A549 (cell line): Measurements from ENCODE around the gene ALG11. TPM values are rescaled to one million over a fixed set of nuclear protein-coding genes. Genes with fewer than 3 reads are reported as not detected.

ENCODE experiments used
- ATAC-seq, 2 experiments: fragments of 200-7000 bp in 1 of 2; fragments of >200 bp in 1 of 2; cut with Nextera tagmentation in 1 of 2; cut with Tn5 transposase in 1 of 2; 3 replicates each; pipeline versions ENCODE4 v1.8.0 to v1.9.1; 2018 to 2020; ENCODE audit warnings: mild to moderate bottlenecking in 1 of 2, moderate library complexity in 1 of 2
- CTCF ChIA-PET: fragments of 300-600 bp; sonication (Branson Sonifier 250); formaldehyde crosslinking; extraction: SDS; loops from one replicate; lab custom pipeline; 2021; ENCODE audit warnings: antibody characterized with exemption, inconsistent platforms; lab: Yijun Ruan, JAX
- POLR2A ChIA-PET: fragments of 350-600 bp; formaldehyde crosslinking; extraction: SDS; loops from one replicate; lab custom pipeline; 2021; ENCODE audit warnings: antibody characterized with exemption, inconsistent platforms; lab: Yijun Ruan, JAX
- DNase-seq, 2 experiments: peaks; one replicate each; pipeline versions ENCODE4 v3.0.0 to v3.0.0-alpha.2; 2011 to 2016; ENCODE audit warnings: low read depth in 1 of 2, low spot score in 1 of 2
- FAIRE-seq: peaks from 2 replicates; lab custom pipeline; 2011; peaks lifted over from hg19 to GRCh38; lab: Jason Lieb, UNC
- H3K27ac ChIP-seq, 2 experiments: fragments of >200 bp; sonication (Bioruptor Twin); formaldehyde crosslinking; 3 replicates each; pipeline ENCODE4 v1.5.1; 2016 to 2017
- H3K4me1 ChIP-seq: fragments of >200 bp; sonication (Bioruptor Twin); formaldehyde crosslinking; 3 replicates; pipeline ENCODE4 v1.6.1; 2016
- H3K4me2 ChIP-seq: fragments of >200 bp; sonication (Bioruptor Twin); formaldehyde crosslinking; 3 replicates; pipeline ENCODE4 v1.6.1; 2016
- H3K4me3 ChIP-seq: fragments of >200 bp; sonication (Bioruptor Twin); formaldehyde crosslinking; 3 replicates; pipeline ENCODE4 v1.5.1; 2016
- H3K9me3 ChIP-seq: fragments of >200 bp; sonication (Bioruptor Twin); formaldehyde crosslinking; 3 replicates; pipeline ENCODE4 v1.6.1; 2016
- BCL3 ChIP-seq: fragments of >200 bp; sonication (Bioruptor Twin); formaldehyde crosslinking; IDR thresholded peaks from 3 replicates; pipeline ENCODE4 v1.6.1; 2016
- CTCF ChIP-seq: fragments of >200 bp; sonication (Bioruptor Twin); formaldehyde crosslinking; IDR thresholded peaks from 3 replicates; pipeline ENCODE4 v1.5.1; 2016
- E2F6 ChIP-seq: IDR thresholded peaks from 2 replicates; pipeline ENCODE4 v1.6.1; 2012; ENCODE audit warnings: low read depth, borderline replicate concordance
- EP300 ChIP-seq, 2 experiments: fragments of >200 bp; sonication (Bioruptor Twin); formaldehyde crosslinking; IDR thresholded peaks; 2 replicates in 1 of 2; 3 replicates in 1 of 2; pipeline ENCODE4 v1.6.1; 2016 to 2017
- FOSL2 ChIP-seq, 2 experiments: fragments of 450-650 bp in 1 of 2; fragments of >200 bp in 1 of 2; sonication (Bioruptor Twin) in 1 of 2; formaldehyde crosslinking; IDR thresholded peaks; 2 replicates each; pipeline versions ENCODE4 v1.5.0 to v1.6.1; 2016 to 2020; ENCODE audit warnings: mild to moderate bottlenecking in 1 of 2, moderate library complexity in 1 of 2
- HES2 ChIP-seq: fragments of >200 bp; sonication (Bioruptor Twin); formaldehyde crosslinking; IDR thresholded peaks from 2 replicates; pipeline ENCODE4 v1.6.1; 2016
- HOXA7 ChIP-seq: fragments of 250-450 bp; sonication (Bioruptor Pico); IDR thresholded peaks from 2 replicates; pipeline ENCODE4 v1.5.0; 2020; ENCODE audit warnings: mild to moderate bottlenecking, moderate library complexity
- HOXB13 ChIP-seq: fragments of 250-450 bp; sonication (Bioruptor Pico); IDR thresholded peaks from 2 replicates; pipeline ENCODE4 v1.5.0; 2020; ENCODE audit warnings: low read depth, mild to moderate bottlenecking, moderate library complexity
- KDM5A ChIP-seq: fragments of 200-600 bp; sonication (generic); IDR thresholded peaks from 2 replicates; pipeline ENCODE4 v1.6.1; 2016; ENCODE audit warnings: antibody characterized with exemption, mild to moderate bottlenecking
- MAFK ChIP-seq: fragments of 450-650 bp; IDR thresholded peaks from 2 replicates; pipeline ENCODE4 v1.6.1; 2014; ENCODE audit not compliant: partially characterized antibody
- MYC ChIP-seq: IDR thresholded peaks from 2 replicates; pipeline ENCODE4 v1.6.1; 2012; ENCODE audit warnings: mild to moderate bottlenecking, inconsistent platforms, low read length, improper control_type of control experiment, borderline replicate concordance
- PHF8 ChIP-seq: fragments of 200-600 bp; sonication (generic); IDR thresholded peaks from 2 replicates; pipeline ENCODE4 v1.6.1; 2016; ENCODE audit warnings: low read depth, mild to moderate bottlenecking, antibody characterized with exemption, moderate library complexity, borderline replicate concordance
- POLR2AphosphoS2 ChIP-seq: conservative IDR thresholded peaks from 2 replicates; pipeline ENCODE4 v1.6.1; 2012; ENCODE audit warnings: low read length, improper control_type of control experiment, inconsistent platforms
- RCOR1 ChIP-seq: fragments of 150-350 bp; IDR thresholded peaks from 2 replicates; pipeline ENCODE4 v1.6.1; 2014; ENCODE audit warnings: antibody characterized with exemption, low read length, low read depth
- REST ChIP-seq: fragments of 200-600 bp; sonication (generic); IDR thresholded peaks from 2 replicates; pipeline ENCODE4 v1.6.1; 2016; ENCODE audit warnings: antibody characterized with exemption, mild to moderate bottlenecking, moderate library complexity
- TFCP2L1 ChIP-seq: fragments of 250-450 bp; sonication (Bioruptor Pico); IDR thresholded peaks from 2 replicates; pipeline ENCODE4 v1.5.0; 2021; ENCODE audit warnings: mild to moderate bottlenecking
- TP53 ChIP-seq: fragments of 250-450 bp; sonication (Bioruptor Pico); IDR thresholded peaks from 2 replicates; pipeline ENCODE4 v1.5.0; 2021; ENCODE audit warnings: mild to moderate bottlenecking, moderate library complexity
- ZC3H11A ChIP-seq: fragments of 450-650 bp; IDR thresholded peaks from 2 replicates; pipeline ENCODE4 v1.6.1; 2014; ENCODE audit warnings: antibody characterized with exemption, mild to moderate bottlenecking
- whole genome bisulfite sequencing: methylation state at CpG from one replicate; pipeline ENCODE4 v1.1.6; 2017; ENCODE audit errors: missing lambda C conversion rate; 5-methylcytosine and 5-hydroxymethylcytosine counted together
- polyA plus RNA-seq, 4 experiments: library from polyadenylated mRNA; depleted of rRNA in 3 of 4; stranded (reverse); fragments of >200 nt; fragmentation: RNase III in 1 of 4; extraction: RNeasy Plus Mini Kit Qiagen cat#74134 plus additional on column Dnase treatment in 1 of 4; gene quantifications; 2 replicates in 3 of 4; 3 replicates in 1 of 4; pipeline ENCODE4 v1.2.3, GENCODE V29; 2011 to 2017

Gene ALG11
- polyA plus RNA-seq, 2 of the 4 experiments (the other 2 are of a cell fraction) = 17.2 to 17.4 TPM

GRCh38 chr13:51997186-51997585 is 15.0 kb upstream of the ALG11 start (continued):
- no peak for TF ChIP-seq HES2
- no peak for TF ChIP-seq MAFK

GRCh38 chr13:51997641-51998330 is 14.4 kb upstream of the ALG11 start:
- DNase-seq (no peak), FAIRE-seq (no peak), ATAC-seq (no peak)
- H3K4me2 ChIP-seq = no peak overlapping the region
- H3K27ac ChIP-seq = no peak overlapping the region
- no peaks in the 10 kb centered on the region for H3K4me1 ChIP-seq
- POLR2A ChIA-PET = no interaction called here
- 46% methylated on average over 8 of the region's 8 CpGs for WGBS
- no peaks in the 10 kb centered on the region for H3K9me3 ChIP-seq
- H3K4me3 ChIP-seq = no peak overlapping the region
- CTCF ChIA-PET = no interaction called here
- TF ChIP-seq FOSL2 (IDR thresholded peaks at IDR 0.05) (no peak), FOSL2 (CRISPR knock-in tag; IDR thresholded peaks at IDR 0.05) (no peak), E2F6 (no peak), BCL3 (no peak), POLR2AphosphoS2 (no peak), MYC (no peak), TFCP2L1 (CRISPR knock-in tag) (no peak), REST (no peak), ZC3H11A (no peak), HES2 (no peak), HOXA7 (CRISPR knock-in tag) (no peak), KDM5A (no peak), TP53 (CRISPR knock-in tag) (no peak), RCOR1 (no peak), EP300 (IDR thresholded peaks at IDR 0.05) (no peak), PHF8 (no peak), CTCF (no peak), HOXB13 (CRISPR knock-in tag) (no peak), MAFK (no peak)
